Liver (tissue), 9 donors: Measurements from ENCODE around the gene ZNF222. TPM values are rescaled to one million over a fixed set of nuclear protein-coding genes. Genes with fewer than 3 reads are reported as not detected.

Experiments used
- DNase-seq: peaks from one replicate; pipeline ENCODE4 v3.0.0-alpha.2; 2017; ENCODE audit warnings: low spot score
- H3K27ac ChIP-seq, 2 donors: one replicate each; pipeline ENCODE4 v1.7.0; 2013; ENCODE audit warnings: inconsistent platforms in 2 of 2, low read length in 2 of 2, control low read depth in 1 of 2, low read depth in 1 of 2, mild to moderate bottlenecking in 1 of 2
- H3K27me3 ChIP-seq, 4 donors: one replicate each; pipeline versions ENCODE4 v1.6.1 to v1.7.0; 2013; ENCODE audit warnings: low read length in 3 of 4, inconsistent platforms in 1 of 4, mild to moderate bottlenecking in 1 of 4, moderate library complexity in 1 of 4; ENCODE audit not compliant: control insufficient read depth in 4 of 4, insufficient read depth in 4 of 4
- H3K36me3 ChIP-seq, 4 donors: one replicate each; pipeline versions ENCODE4 v1.6.1 to v1.7.0; 2013; ENCODE audit warnings: low read length in 3 of 4, mild to moderate bottlenecking in 3 of 4, low read depth in 1 of 4, moderate library complexity in 1 of 4; ENCODE audit not compliant: control insufficient read depth in 4 of 4, insufficient read depth in 3 of 4
- H3K4me1 ChIP-seq, 4 donors: one replicate each; pipeline versions ENCODE4 v1.6.1 to v1.7.0; 2013; ENCODE audit warnings: low read length in 3 of 4, mild to moderate bottlenecking in 3 of 4, moderate library complexity in 1 of 4; ENCODE audit not compliant: control insufficient read depth in 4 of 4, insufficient read depth in 4 of 4
- H3K4me3 ChIP-seq, 3 donors: one replicate each; pipeline versions ENCODE4 v1.6.1 to v1.7.0; 2013; ENCODE audit warnings: low read length in 3 of 3, control low read depth in 1 of 3, low read depth in 1 of 3, mild to moderate bottlenecking in 1 of 3
- H3K9ac ChIP-seq, 2 donors: one replicate each; pipeline ENCODE4 v1.7.0; 2013; ENCODE audit warnings: low read length in 2 of 2, mild to moderate bottlenecking in 2 of 2, moderate library complexity in 2 of 2, control low read depth in 1 of 2, low read depth in 1 of 2
- H3K9me3 ChIP-seq, 4 donors: one replicate each; pipeline versions ENCODE4 v1.6.1 to v1.7.0; 2013; ENCODE audit warnings: low read length in 3 of 4; ENCODE audit not compliant: control insufficient read depth in 4 of 4
- CTCF ChIP-seq: fragments of 150-350 bp; IDR thresholded peaks from 2 replicates; pipeline ENCODE4 v1.5.1; 2017; ENCODE audit warnings: improper control_type of control experiment, low read depth, low read length; ENCODE audit not compliant: missing input control
- EGR1 ChIP-seq, 2 donors: IDR thresholded peaks; 2 replicates each; pipeline ENCODE4 v1.6.1; 2016 to 2018; ENCODE audit warnings: antibody characterized with exemption in 2 of 2, low read depth in 2 of 2
- FOXA1 ChIP-seq: IDR thresholded peaks from 2 replicates; pipeline ENCODE4 v1.6.1; 2016; ENCODE audit warnings: antibody characterized with exemption
- FOXA2 ChIP-seq: IDR thresholded peaks from 2 replicates; pipeline ENCODE4 v1.6.1; 2016; ENCODE audit warnings: antibody characterized with exemption
- GABPA ChIP-seq, 2 donors: IDR thresholded peaks in 1 of 2; conservative IDR thresholded peaks in 1 of 2; 2 replicates each; pipeline ENCODE4 v1.6.1; 2016; ENCODE audit warnings: antibody characterized with exemption in 2 of 2, mild to moderate bottlenecking in 1 of 2, moderate library complexity in 1 of 2
- HNF4A ChIP-seq, 2 donors: conservative IDR thresholded peaks; 2 replicates each; pipeline ENCODE4 v1.6.1; 2016; ENCODE audit warnings: antibody characterized with exemption in 2 of 2, mild to moderate bottlenecking in 2 of 2
- HNF4G ChIP-seq: IDR thresholded peaks from 2 replicates; pipeline ENCODE4 v1.6.1; 2016; ENCODE audit warnings: antibody characterized with exemption
- JUND ChIP-seq, 2 donors: IDR thresholded peaks; 2 replicates each; pipeline ENCODE4 v1.6.1; 2016; ENCODE audit warnings: antibody characterized with exemption in 2 of 2
- MAX ChIP-seq: IDR thresholded peaks from 2 replicates; pipeline ENCODE4 v1.6.1; 2016; ENCODE audit warnings: antibody characterized with exemption
- NR2F2 ChIP-seq: IDR thresholded peaks from 2 replicates; pipeline ENCODE4 v1.6.1; 2016; ENCODE audit warnings: antibody characterized with exemption
- RAD21 ChIP-seq, 2 donors: IDR thresholded peaks; 2 replicates each; pipeline ENCODE4 v1.6.1; 2016; ENCODE audit warnings: antibody characterized with exemption in 2 of 2, mild to moderate bottlenecking in 2 of 2
- REST ChIP-seq: IDR thresholded peaks from 2 replicates; pipeline ENCODE4 v1.6.1; 2016; ENCODE audit warnings: antibody characterized with exemption, mild to moderate bottlenecking
- RXRA ChIP-seq, 2 donors: IDR thresholded peaks; 2 replicates each; pipeline ENCODE4 v1.6.1; 2017 to 2018; ENCODE audit warnings: antibody characterized with exemption in 2 of 2, mild to moderate bottlenecking in 1 of 2
- SP1 ChIP-seq: IDR thresholded peaks from 2 replicates; pipeline ENCODE4 v1.6.1; 2018; ENCODE audit warnings: antibody characterized with exemption, mild to moderate bottlenecking
- TAF1 ChIP-seq: conservative IDR thresholded peaks from 2 replicates; pipeline ENCODE4 v1.6.1; 2016; ENCODE audit warnings: antibody characterized with exemption, mild to moderate bottlenecking
- YY1 ChIP-seq: IDR thresholded peaks from 2 replicates; pipeline ENCODE4 v1.6.1; 2016; ENCODE audit warnings: antibody characterized with exemption, mild to moderate bottlenecking
- ZBTB33 ChIP-seq: IDR thresholded peaks from 2 replicates; pipeline ENCODE4 v1.6.1; 2016; ENCODE audit warnings: antibody characterized with exemption
- WGBS: extraction: QIAGEN DNeasy Blood & Tissue Kit; methylation state at CpG from one replicate; pipeline ENCODE4 v1.1.7; 2013; 5-methylcytosine and 5-hydroxymethylcytosine counted together
- polyA plus RNA-seq, 2 donors: library from polyadenylated mRNA; stranded (reverse) in 1 of 2; unstranded in 1 of 2; fragments of 200-250 nt in 1 of 2; fragments of >200 nt in 1 of 2; fragmentation: Nextera tagmentation in 1 of 2; extraction: Ambion mirVana in 1 of 2; gene quantifications; one replicate each; pipeline versions ENCODE4 v1.2.1 to v1.2.3, GENCODE V29; 2013 to 2015
- total RNA-seq, 2 donors: library from RNA; depleted of rRNA; stranded (reverse); fragments of >200 nt; gene quantifications; one replicate each; pipeline ENCODE4 v1.2.3, GENCODE V29; 2014
- TF ChIP-seq, protein P1 (sequence below): IDR thresholded peaks from 2 replicates; pipeline ENCODE4 v1.6.1; 2016; ENCODE audit warnings: antibody characterized with exemption
- donor health status: healthy.
- donor health status: healthy.
- donor health status: healthy.
- donor health status: healthy.
- donor health status: healthy.

The ZNF222 gene
- total and polyA plus RNA-seq, 4 donors: 0.79 to 2.5 (median 1.5) TPM

DNA sequence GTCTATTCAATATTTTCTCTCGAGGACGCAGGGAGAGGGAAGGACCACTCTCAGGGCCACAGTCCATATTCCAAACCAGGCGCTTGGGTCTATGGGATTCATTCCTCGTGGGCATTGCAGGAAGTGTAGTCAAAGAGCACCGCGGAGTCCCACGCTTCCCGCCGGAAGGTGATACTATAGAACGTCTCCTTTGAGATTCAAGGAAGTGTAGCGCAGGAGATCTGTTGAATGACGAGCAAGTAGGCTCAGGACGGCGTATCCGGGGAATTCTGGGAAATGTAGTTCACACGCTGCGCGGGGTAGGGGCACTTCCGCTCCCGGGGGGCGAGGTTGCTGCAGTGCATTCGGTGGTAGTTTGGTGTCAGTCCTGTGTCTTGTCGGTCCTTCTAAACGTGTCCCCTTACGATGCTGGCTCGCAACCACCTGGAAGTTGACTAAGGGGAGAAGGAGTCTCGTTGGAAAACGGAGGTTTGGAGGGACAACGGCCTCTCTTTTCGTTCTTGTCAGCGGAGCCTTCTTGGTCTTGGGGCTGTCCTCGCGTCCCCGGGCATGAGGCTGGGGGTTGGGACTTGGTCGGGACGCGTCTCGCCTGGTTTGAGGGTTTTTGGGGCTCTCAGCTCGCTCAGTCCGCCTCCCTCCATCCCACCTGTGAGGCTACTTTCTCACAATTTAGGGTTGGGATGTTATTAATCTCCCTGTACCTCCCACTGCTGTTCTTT, 46.8 kb downstream of the ZNF222 start, which contains the start of gene ZNF284:
ZNF284 (plus strand) TSS at position 336 of the 719 bp plus-strand sequence. CDS start 4,231 bp downstream, outside the sequence.
- peak within 1 kb of the TSS in 1 of 2 donors; percentile 66 for H3K9ac ChIP-seq
- peaks cover 0 to 14% (median 12%) of the 10 kb centered on the region in 4 donors for H3K4me1 ChIP-seq
- H3K9me3 ChIP-seq: peaks cover 16 to 18% (median 17%) of the 10 kb centered on the region in 4 donors
- TF ChIP-seq REST (no peak), HNF4G (no peak), NR2F2 (no peak), EGR1 (IDR thresholded peaks at IDR 0.05; ENCODE audit: low read depth in 2 of 2) (no peak), MAX (peak; percentile 74), CTCF (no peak), ZBTB33 (no peak), FOXA1 (no peak), GABPA (IDR thresholded peaks at IDR 0.05 in 1 of 2, conservative IDR thresholded peaks at IDR 0.05 in 1 of 2) (peak; percentile 84 to 97), FOXA2 (no peak), JUND (IDR thresholded peaks at IDR 0.05) (no peak), RAD21 (IDR thresholded peaks at IDR 0.05) (no peak), YY1 (peak; percentile 51), SP1 (no peak), RXRA (IDR thresholded peaks at IDR 0.05) (peak; percentile 49 to 50), HNF4A (conservative IDR thresholded peaks at IDR 0.05) (peak in 1 of 2 donors; percentile 7), TAF1 (no peak)
- TF ChIP-seq, protein P1, sequence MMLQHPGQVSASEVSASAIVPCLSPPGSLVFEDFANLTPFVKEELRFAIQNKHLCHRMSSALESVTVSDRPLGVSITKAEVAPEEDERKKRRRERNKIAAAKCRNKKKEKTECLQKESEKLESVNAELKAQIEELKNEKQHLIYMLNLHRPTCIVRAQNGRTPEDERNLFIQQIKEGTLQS: no peak
- peak within 1 kb of the TSS in 1 of 2 donors; percentile 9 for H3K27ac ChIP-seq
- no peaks in the 10 kb centered on the region for H3K27me3 ChIP-seq
- 1% methylated on average over 40 of the region's 40 CpGs for WGBS
- peak within 1 kb of the TSS; percentile 51 to 98 (median 97) for H3K4me3 ChIP-seq
- peaks cover 0 to 5% (median 3%) of the 10 kb centered on the region in 4 donors for H3K36me3 ChIP-seq
- peak; percentile 81 for DNase-seq
